Measurements from ENCODE around the gene HPX. TPM values are rescaled to one million over a fixed set of nuclear protein-coding genes. Genes with fewer than 3 reads are reported as not detected.

Gene HPX
- total RNA-seq, 1 experiment from 2014 or later: 1.0 TPM

DNA sequence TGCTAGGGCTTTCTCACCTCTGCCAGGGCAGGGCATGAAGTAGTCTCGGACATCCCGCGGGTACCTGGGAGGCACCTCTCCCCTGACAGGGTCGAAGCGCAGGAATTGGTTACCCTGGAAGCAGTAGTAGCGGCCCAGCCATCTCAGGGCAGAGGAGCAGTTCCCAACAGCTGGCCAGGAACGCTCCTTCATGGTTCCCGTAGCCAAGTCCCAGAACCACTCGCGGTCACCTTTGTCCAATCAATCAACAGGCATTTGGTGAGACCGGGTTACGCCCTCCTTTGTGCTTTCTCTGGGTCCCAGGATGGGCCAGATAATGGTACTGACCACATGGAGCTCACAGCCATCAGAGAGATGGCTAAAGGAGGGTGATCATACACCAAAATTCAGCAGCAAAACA lies 3.4 kb downstream of the HPX start:
- DNase-seq (ENCODE audit: low read depth, low spot score) (no peak), ATAC-seq (no peak)
- no TSS peak for BruUV-seq (replicated peaks)
- no peak overlapping the region for H3K4me3 ChIP-seq (ENCODE audit: low read depth in 2 of 2, low read length in 2 of 2)
- H3K27ac ChIP-seq (ENCODE audit: low read length): no peak overlapping the region
- no peaks in the 10 kb centered on the region for H3K36me3 ChIP-seq (ENCODE audit: control insufficient read depth, insufficient read depth, low read length)
- no peak for TF ChIP-seq SIN3A (IDR thresholded peaks at IDR 0.05; ENCODE audit: borderline replicate concordance, insufficient read depth, low read depth, low read length)
- no peak for TF ChIP-seq POLR2AphosphoS5 (IDR thresholded peaks at IDR 0.05; ENCODE audit: low read depth, low read length)
- TF ChIP-seq TCF7L2 (IDR thresholded peaks at IDR 0.05; ENCODE audit: low read depth, low read length): no peak
- TF ChIP-seq, protein P1, sequence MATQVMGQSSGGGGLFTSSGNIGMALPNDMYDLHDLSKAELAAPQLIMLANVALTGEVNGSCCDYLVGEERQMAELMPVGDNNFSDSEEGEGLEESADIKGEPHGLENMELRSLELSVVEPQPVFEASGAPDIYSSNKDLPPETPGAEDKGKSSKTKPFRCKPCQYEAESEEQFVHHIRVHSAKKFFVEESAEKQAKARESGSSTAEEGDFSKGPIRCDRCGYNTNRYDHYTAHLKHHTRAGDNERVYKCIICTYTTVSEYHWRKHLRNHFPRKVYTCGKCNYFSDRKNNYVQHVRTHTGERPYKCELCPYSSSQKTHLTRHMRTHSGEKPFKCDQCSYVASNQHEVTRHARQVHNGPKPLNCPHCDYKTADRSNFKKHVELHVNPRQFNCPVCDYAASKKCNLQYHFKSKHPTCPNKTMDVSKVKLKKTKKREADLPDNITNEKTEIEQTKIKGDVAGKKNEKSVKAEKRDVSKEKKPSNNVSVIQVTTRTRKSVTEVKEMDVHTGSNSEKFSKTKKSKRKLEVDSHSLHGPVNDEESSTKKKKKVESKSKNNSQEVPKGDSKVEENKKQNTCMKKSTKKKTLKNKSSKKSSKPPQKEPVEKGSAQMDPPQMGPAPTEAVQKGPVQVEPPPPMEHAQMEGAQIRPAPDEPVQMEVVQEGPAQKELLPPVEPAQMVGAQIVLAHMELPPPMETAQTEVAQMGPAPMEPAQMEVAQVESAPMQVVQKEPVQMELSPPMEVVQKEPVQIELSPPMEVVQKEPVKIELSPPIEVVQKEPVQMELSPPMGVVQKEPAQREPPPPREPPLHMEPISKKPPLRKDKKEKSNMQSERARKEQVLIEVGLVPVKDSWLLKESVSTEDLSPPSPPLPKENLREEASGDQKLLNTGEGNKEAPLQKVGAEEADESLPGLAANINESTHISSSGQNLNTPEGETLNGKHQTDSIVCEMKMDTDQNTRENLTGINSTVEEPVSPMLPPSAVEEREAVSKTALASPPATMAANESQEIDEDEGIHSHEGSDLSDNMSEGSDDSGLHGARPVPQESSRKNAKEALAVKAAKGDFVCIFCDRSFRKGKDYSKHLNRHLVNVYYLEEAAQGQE (IDR thresholded peaks at IDR 0.05; ENCODE audit: insufficient read depth in 1 of 2, low read depth in 2 of 2, low read length in 1 of 2): no peak
- TF ChIP-seq, protein P2, sequence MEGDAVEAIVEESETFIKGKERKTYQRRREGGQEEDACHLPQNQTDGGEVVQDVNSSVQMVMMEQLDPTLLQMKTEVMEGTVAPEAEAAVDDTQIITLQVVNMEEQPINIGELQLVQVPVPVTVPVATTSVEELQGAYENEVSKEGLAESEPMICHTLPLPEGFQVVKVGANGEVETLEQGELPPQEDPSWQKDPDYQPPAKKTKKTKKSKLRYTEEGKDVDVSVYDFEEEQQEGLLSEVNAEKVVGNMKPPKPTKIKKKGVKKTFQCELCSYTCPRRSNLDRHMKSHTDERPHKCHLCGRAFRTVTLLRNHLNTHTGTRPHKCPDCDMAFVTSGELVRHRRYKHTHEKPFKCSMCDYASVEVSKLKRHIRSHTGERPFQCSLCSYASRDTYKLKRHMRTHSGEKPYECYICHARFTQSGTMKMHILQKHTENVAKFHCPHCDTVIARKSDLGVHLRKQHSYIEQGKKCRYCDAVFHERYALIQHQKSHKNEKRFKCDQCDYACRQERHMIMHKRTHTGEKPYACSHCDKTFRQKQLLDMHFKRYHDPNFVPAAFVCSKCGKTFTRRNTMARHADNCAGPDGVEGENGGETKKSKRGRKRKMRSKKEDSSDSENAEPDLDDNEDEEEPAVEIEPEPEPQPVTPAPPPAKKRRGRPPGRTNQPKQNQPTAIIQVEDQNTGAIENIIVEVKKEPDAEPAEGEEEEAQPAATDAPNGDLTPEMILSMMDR (IDR thresholded peaks at IDR 0.05): no peak
- ChIA-PET CTCF (interaction anchor here (0.8 kb wide), 1 partner anchor 68 kb away, joined by 3 read pairs; no protein-coding TSS in a partner anchor), POLR2A (no interaction called here)
- no peaks in the 10 kb centered on the region for H3K9me3 ChIP-seq (ENCODE audit: control insufficient read depth, insufficient read depth, low read depth, low read length)
- H3K27me3 ChIP-seq (ENCODE audit: control insufficient read depth, insufficient read depth, low read length): no peaks in the 10 kb centered on the region
- intact Hi-C loops (cut with micrococcal nuclease; ENCODE audit: unreplicated experiment): no loop called here
- in situ Hi-C loops (cut with HindIII; ENCODE audit: low pct_unique_long_range_greater_than_20kb, low sequenced_read_pairs): no loop called here
- H3K4me1 ChIP-seq (ENCODE audit: control insufficient read depth, insufficient read depth, low read length): no peaks in the 10 kb centered on the region

DNA sequence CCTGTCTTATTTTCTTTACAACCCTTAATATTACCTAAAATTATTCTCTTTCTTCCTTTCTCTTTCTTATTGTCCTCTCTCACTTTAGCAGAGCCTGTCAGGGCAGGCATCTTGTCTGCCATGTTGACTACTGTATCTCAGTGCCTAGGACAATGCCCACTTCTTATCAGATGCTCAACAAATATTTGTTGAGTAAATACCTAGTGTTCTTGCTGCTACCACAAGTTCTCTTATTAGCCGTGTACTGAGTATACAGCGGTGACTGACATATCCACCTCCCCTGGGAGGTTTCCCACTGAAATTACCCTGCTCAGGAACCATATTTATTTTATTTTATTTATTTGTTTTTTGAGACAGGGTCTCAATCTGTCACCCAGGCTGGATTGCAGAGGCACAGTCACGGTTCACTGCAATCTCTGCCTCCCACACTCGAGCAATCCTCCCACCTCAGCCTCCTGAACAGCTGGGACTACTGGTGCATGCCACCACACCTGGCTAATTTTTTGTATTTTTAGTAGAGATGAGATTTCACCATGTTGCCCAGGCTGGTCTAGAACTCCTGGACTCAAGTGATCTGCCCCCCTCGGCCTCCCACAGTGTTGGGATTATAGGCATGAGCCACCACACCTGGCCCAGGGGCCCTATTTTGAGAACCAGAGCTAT lies 6.7 kb downstream of the HPX start:
- Histone ChIP-seq H3K4me3 (ENCODE audit: low read depth in 2 of 2, low read length in 2 of 2) (no peak overlapping the region), H3K27me3 (ENCODE audit: control insufficient read depth, insufficient read depth, low read length) (no peaks in the 10 kb centered on the region), H3K9me3 (ENCODE audit: control insufficient read depth, insufficient read depth, low read depth, low read length) (no peaks in the 10 kb centered on the region), H3K4me1 (ENCODE audit: control insufficient read depth, insufficient read depth, low read length) (no peaks in the 10 kb centered on the region), H3K27ac (ENCODE audit: low read length) (no peak overlapping the region), H3K36me3 (ENCODE audit: control insufficient read depth, insufficient read depth, low read length) (no peaks in the 10 kb centered on the region)
- no peak for DNase-seq (ENCODE audit: low read depth, low spot score)
- no peak for ATAC-seq
- CTCF ChIA-PET: no interaction called here
- no TSS peak for BruUV-seq (replicated peaks)
- TF ChIP-seq, protein P2 (IDR thresholded peaks at IDR 0.05): no peak
- no peak for TF ChIP-seq SIN3A (IDR thresholded peaks at IDR 0.05; ENCODE audit: borderline replicate concordance, insufficient read depth, low read depth, low read length)
- TF ChIP-seq, protein P1 (IDR thresholded peaks at IDR 0.05; ENCODE audit: insufficient read depth in 1 of 2, low read depth in 2 of 2, low read length in 1 of 2): no peak
- no peak for TF ChIP-seq TCF7L2 (IDR thresholded peaks at IDR 0.05; ENCODE audit: low read depth, low read length)
- POLR2A ChIA-PET: no interaction called here
- in situ Hi-C loops (cut with HindIII; ENCODE audit: low pct_unique_long_range_greater_than_20kb, low sequenced_read_pairs) (no loop called here), intact Hi-C loops (cut with micrococcal nuclease; ENCODE audit: unreplicated experiment) (no loop called here)

Data from Panc1 (cell line).